ENCODE data around the gene ZNF688.
"Not testable (repeated sequence)": the region's sequence is repeated elsewhere in the genome, so short reads cannot be mapped to it uniquely, and the experiment has no call there.

The ZNF688 gene

DNA sequence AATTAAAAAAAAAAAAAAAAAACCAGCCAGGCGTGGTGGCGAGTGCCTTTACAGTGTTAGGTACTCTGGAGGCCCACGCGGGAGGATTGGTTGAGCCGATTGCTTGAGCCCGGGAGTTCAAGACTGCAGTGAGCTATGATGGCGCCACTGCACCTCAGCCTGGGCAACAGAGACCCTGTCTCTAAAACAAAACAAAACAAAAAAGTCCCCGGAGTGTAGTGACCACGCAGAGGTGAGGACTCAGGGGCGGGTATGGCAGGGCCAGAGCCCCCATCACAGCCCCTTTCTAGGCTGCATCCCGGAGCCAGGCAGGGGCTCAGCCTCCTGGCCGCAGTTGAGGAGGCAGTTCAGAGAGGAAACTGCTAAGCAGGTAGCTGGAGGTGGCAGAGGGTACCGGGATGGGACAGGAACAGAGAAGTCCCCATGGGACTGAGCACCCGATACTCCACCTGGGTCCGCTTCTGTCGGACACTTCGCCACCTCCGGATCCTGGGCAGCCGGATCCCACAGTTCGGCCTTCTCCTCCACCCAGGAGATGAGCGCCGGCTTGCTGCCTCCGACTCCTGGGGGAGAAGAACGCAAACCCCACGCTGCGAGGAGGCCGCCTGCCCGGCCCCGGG is 37.7 kb downstream of the ZNF688 start:
- DNase-seq (ENCODE audit: low read depth in 2 of 2): no peak

DNA sequence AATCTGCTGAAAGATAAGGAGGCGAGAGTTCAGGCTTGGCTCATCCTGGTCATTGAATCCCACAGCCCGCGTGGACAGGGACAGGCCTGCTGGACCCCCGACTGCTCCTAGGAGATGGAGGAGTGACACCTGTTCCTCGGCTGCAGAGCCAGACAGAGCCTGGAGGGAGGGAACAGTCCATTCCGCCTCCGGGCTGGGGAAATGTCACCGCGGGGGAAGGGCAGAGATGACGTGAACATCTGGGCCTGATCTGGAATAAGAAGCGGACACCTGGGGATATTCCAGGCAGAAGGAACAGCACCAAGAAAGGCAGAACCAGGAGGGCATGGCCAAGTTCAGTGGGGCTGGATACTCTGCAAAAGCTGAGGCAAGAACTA is 38.4 kb downstream of the ZNF688 start:
- no peak for DNase-seq (ENCODE audit: low read depth in 2 of 2)

DNA sequence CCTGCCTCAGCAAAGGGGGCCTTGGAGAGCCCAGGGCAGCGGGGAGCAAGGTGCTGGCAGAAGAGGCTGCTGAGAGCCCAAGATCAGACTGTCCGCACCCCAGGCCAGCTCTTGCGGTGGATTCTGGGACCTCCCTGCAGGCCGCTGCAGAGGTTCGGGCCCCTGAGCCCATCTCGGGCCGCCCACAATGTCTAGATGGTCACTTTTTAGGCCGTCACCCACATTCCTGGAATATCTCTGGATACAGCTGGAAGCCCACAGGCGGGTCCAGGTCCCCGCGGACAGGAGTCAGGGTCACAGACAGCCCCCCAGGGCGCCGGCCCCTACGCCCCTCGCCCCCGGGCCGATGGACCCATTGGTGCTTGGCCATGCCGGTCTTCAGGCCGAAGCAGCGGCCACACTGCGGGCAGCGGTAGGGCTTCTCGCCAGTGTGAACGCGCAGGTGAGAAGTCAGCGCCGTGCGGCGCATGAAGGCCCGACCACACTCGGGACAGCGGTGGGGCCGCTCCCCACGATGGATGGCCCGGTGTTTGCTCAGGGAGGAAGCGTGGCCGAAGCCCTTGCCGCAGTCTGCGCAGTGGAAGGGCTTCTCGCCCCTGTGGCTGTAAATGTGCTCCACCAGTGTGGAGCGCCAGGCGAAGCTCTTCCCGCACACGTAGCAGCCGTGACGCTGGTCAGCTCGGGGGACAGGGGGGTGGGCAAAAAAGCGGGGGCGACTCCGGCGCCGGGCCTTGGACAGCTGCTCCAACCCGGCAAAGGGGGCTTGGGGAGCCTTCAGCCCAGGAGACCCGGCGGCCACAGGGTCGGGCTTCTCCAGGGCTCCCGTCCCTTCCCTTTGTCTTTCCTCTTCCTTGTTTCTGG is 39.0 kb downstream of the ZNF688 start:
- DNase-seq (ENCODE audit: low read depth in 2 of 2): no peak

DNA sequence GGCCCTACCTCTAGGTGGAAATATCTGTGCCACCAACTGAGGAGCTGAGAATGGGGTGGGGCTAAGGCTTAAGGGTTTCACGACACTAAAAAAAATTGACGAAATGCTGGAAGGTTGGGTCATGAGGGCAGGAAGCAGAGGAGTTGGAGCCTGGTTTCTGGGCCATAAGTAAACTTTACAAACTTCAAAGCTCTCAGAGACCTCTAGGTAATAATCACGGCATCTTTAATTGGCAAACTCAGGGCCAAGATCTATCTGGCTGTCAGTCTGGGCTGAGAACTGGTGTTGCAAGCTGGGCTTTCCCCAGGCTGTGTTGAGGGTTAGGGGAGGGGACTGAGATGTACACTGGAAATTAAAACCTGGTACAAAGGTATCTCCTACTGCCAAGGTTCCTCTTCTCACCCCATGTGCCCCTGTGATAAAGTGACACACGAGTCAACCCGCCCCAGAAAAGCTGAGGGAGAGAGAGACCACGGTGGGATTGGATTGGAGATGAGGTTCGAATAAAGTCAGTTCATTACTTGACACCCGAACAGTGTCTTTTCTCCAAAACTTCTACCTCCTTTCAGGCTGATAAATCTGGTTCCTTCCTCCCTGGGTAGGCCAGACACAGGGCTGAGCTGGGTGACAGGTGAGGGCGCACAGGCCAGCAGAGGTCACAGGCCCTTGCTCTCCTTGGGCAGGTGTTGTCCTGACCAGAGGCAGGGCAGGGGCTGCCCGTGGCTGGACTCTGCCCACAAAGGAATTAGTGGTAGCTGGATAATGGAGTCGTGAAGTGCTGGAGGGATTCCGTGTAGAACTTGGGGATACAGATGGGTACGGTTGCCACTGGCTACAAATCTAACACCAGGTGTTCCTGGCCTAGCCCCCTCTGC is 41.1 kb downstream of the ZNF688 start:
- DNase-seq (ENCODE audit: low read depth in 2 of 2): no peak

DNA sequence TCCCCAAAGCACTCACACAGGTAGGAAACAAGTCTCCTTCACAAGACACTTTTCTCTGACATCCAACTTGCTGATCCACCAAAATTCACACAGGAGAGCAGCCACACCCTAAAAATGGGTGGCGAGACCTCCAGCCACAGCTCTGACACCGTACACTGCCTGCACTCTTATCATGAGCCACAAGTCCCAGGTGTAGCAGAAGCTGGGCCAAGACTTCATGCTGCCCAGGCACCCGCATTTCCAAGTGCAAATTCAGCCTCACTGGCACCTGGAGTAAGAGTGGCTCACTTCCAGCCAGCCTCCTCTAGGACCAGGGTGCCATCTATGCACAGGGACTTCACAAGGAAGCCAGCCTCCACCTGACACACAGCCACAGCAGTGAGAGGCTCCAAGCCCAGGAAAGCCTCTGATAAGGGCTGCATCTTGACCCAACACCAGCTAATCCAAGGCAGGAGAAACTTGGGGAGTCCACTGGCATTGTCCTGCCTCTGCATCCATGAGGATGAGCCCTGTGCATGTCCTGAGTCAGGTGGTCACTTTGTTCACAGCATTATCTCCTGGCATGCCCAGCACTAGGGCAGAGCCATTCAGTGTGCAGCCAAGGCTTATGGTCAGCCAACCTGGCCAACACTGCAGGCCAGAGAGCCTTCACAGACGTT is 42.6 kb downstream of the ZNF688 start:
- DNase-seq (ENCODE audit: low read depth in 2 of 2): no peak

GRCh38 chr16:30527635-30528178 is 43.8 kb downstream of the ZNF688 start:
- no peak for DNase-seq (ENCODE audit: low read depth in 2 of 2)

- DNase-seq (ENCODE audit: low read depth in 2 of 2): peak; percentile 76 to 78
Observed at GRCh38 chr16:30526823-30527634, 44.5 kb downstream of the ZNF688 start.

DNA sequence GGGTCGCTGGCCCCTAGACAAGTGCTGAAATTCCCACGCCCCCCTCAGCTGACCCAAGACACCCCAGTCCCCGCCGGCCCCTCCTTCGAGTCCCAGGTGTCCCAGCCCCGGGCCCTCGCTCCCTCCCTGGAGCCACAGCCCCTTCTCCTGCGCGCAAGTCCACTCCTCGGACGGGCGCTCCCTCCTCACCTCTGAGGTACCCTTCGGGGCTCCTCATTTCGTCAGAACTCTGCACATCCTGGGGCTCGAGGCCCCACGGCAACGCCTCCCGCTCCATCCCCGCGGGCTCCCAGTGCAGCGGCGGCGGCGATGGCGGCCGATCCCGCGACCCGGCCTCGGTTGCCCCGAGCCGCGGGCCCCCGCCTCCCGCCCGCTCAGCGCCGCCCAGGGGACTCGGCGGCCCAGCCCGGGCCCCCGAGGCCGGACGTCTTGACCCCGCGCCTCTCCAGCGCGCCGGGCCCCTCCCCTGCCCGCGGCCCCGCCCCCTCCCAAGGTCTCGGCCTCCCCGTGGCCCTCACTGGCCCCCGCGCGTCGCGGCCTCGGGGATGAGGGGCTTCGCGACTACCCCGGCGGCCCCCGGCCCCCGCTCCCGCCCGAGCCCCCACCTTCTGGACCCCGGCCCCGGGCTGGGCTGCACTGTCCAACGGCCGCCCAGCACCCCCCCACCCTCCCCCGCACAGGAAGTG is 45.2 kb downstream of the ZNF688 start, which contains the start of gene ZNF768:
Gene ZNF768 (minus strand): TSS at position 430 of the 686 bp plus-strand sequence. CDS start 153 bp downstream, at position 277.
- no peak for DNase-seq (ENCODE audit: low read depth in 2 of 2)

GRCh38 chr16:30525844-30526136 is 45.7 kb downstream of the ZNF688 start:
- no peak for DNase-seq (ENCODE audit: low read depth in 2 of 2)

DNA sequence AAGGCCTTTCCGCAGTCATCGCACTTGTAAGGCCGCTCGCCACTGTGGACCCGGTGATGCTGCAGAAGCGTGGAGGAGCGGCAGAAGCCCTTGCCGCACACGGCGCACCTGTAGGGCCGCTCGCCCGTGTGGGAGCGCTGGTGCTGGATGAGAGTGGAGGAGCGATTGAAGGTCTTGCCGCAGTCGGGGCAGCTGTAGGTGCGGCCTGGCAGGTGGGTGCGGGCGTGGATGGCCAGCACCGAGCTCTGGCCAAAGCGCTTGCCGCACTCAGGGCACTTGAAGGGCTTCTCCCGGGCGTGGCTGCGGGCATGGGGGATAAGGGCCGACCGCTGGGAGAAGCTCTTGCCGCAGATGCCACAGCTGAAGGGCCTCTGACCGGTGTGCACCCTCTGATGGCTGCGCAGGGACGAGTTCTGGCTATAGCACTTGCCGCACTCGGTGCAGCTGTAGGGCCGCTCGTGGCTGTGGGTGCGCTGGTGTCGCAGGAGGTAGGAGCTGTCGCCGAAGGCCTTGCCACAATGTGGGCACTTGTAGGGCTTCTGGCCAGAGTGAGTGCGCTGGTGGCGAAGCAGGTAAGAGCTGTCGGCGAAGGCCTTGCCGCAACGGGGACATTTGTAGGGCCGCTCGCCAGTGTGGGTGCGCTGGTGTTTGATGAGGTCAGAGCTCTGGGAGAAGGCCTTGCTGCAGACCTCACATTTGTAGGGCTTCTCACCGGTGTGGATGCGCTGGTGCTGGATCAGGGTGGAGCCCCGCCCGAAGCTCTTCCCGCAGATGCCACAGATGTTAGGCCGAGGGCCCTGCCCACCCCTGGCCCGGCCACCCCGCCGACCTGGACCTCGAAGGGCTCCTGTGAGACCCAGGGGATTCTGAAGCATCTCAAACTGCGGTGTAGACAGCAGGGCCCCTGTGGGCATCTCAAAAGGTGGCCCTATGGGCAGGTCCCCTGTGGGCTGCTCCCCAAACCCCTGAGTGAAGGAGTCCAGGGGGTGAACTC is 46.6 kb downstream of the ZNF688 start:
- no peak for DNase-seq (ENCODE audit: low read depth in 2 of 2)

GRCh38 chr16:30523768-30524574 is 47.5 kb downstream of the ZNF688 start:
- DNase-seq (ENCODE audit: low read depth in 2 of 2): no peak

GRCh38 chr16:30522702-30523463 is 48.6 kb downstream of the ZNF688 start:
- DNase-seq (ENCODE audit: low read depth in 2 of 2): not testable (repeated sequence)

- DNase-seq (ENCODE audit: low read depth in 2 of 2): no peak
Observed at GRCh38 chr16:30521873-30522641, 49.5 kb downstream of the ZNF688 start.

- no peak for DNase-seq (ENCODE audit: low read depth in 2 of 2)
Observed at GRCh38 chr16:30521476-30521872, 50.0 kb downstream of the ZNF688 start.
